Lung (tissue), 12 donors: ENCODE data around the gene ISM1. TPM values are rescaled to one million over a fixed set of nuclear protein-coding genes. Genes with fewer than 3 reads are reported as not detected.

Source experiments
- ATAC-seq: fragments of 200-7000 bp; cut with Tn5 transposase; one replicate; pipeline ENCODE4 v1.9.1; 2020; ENCODE audit warnings: moderate number of reproducible peaks; ENCODE audit not compliant: insufficient read depth, low FRiP score
- DNase-seq, 3 donors: peaks; one replicate each; pipeline ENCODE4 v3.0.0-alpha.2; 2013 to 2017
- H3K27ac ChIP-seq, 2 donors: one replicate each; pipeline ENCODE4 v1.5.1; 2013; ENCODE audit warnings: mild to moderate bottlenecking in 2 of 2, moderate library complexity in 2 of 2, control low read depth in 1 of 2, inconsistent platforms in 1 of 2, low read depth in 1 of 2, low read length in 1 of 2
- H3K27me3 ChIP-seq, 3 donors: one replicate each; pipeline ENCODE4 v1.5.1; 2013; ENCODE audit warnings: low read length in 2 of 3; ENCODE audit not compliant: control insufficient read depth in 3 of 3, insufficient read depth in 3 of 3
- H3K36me3 ChIP-seq, 4 donors: one replicate each; pipeline ENCODE4 v1.5.1; 2013; ENCODE audit warnings: low read length in 4 of 4, mild to moderate bottlenecking in 1 of 4, moderate library complexity in 1 of 4; ENCODE audit not compliant: control insufficient read depth in 4 of 4, insufficient read depth in 4 of 4
- H3K4me1 ChIP-seq, 5 donors: one replicate each; pipeline ENCODE4 v1.5.1; 2013; ENCODE audit warnings: low read length in 5 of 5, mild to moderate bottlenecking in 2 of 5, moderate library complexity in 1 of 5; ENCODE audit not compliant: control insufficient read depth in 5 of 5, insufficient read depth in 5 of 5
- H3K4me3 ChIP-seq: one replicate; pipeline ENCODE4 v1.5.1; 2013; ENCODE audit warnings: mild to moderate bottlenecking, control low read depth, moderate library complexity
- H3K9ac ChIP-seq, 2 donors: one replicate each; pipeline ENCODE4 v1.5.1; 2013; ENCODE audit warnings: low read length in 2 of 2, control low read depth in 1 of 2; ENCODE audit not compliant: insufficient read depth in 1 of 2
- H3K9me3 ChIP-seq, 4 donors: one replicate each; pipeline ENCODE4 v1.5.1; 2013; ENCODE audit warnings: low read length in 3 of 4, mild to moderate bottlenecking in 1 of 4, moderate library complexity in 1 of 4; ENCODE audit not compliant: control insufficient read depth in 4 of 4, insufficient read depth in 3 of 4
- WGBS, 2 donors: extraction: QIAGEN DNeasy Blood & Tissue Kit; methylation state at CpG; one replicate each; pipeline ENCODE4 v1.1.7; 2013; 5-methylcytosine and 5-hydroxymethylcytosine counted together
- polyA plus RNA-seq, 2 donors: library from polyadenylated mRNA; stranded (reverse); fragments of 200-250 nt; gene quantifications; one replicate each; pipeline ENCODE4 v1.2.1, GENCODE V29; 2013
- total RNA-seq, 2 donors: library from RNA; depleted of rRNA in 1 of 2; stranded (reverse); fragments of >200 nt in 1 of 2; gene quantifications; one replicate each; pipeline ENCODE4 v1.2.1, GENCODE V29; 2014 to 2021
- TF ChIP-seq, protein P1 (sequence below): IDR thresholded peaks from 2 replicates; pipeline ENCODE4 v1.5.1; 2012; ENCODE audit warnings: mild to moderate bottlenecking; ENCODE audit errors: control extremely low read depth, extremely low read depth
- donor health status: control.
- donor health status: control.
- donor health status: Bipolar disorder and iron deficiency.
- donor health status: healthy.
- donor health status: DM: yes; HTN: yes; CAD: no.

Gene ISM1
- total and polyA plus RNA-seq, 4 donors: 1.6 to 13.6 (median 2.9) TPM

DNA sequence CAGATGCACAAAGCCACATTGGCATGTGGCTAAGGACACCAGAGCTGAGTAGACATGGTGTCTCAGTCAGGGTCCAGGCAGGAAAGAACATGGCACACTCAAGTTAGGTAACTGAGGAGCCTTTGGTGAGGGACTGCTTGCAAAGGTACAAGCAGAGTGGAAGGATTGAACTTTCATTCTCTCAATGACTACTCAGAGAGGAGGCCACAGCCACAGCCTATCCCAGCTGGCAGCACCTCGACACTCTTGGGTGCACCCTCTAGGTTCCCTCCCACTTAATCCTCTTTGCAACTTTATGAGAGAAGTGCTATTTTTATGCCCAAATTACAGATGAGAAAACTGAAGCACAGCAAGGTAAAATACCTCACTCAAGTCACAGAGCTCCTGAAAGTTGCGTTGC is 73.4 kb downstream of the ISM1 start:
- Histone ChIP-seq H3K36me3 (no peaks in the 10 kb centered on the region), H3K27me3 (no peaks in the 10 kb centered on the region), H3K9me3 (peaks cover 0 to 3% (median 0%) of the 10 kb centered on the region in 4 donors), H3K27ac (no peak overlapping the region), H3K4me1 (peaks cover 0 to 2% (median 0%) of the 10 kb centered on the region in 5 donors), H3K4me3 (no peak overlapping the region), H3K9ac (no peak overlapping the region)
- TF ChIP-seq, protein P1, sequence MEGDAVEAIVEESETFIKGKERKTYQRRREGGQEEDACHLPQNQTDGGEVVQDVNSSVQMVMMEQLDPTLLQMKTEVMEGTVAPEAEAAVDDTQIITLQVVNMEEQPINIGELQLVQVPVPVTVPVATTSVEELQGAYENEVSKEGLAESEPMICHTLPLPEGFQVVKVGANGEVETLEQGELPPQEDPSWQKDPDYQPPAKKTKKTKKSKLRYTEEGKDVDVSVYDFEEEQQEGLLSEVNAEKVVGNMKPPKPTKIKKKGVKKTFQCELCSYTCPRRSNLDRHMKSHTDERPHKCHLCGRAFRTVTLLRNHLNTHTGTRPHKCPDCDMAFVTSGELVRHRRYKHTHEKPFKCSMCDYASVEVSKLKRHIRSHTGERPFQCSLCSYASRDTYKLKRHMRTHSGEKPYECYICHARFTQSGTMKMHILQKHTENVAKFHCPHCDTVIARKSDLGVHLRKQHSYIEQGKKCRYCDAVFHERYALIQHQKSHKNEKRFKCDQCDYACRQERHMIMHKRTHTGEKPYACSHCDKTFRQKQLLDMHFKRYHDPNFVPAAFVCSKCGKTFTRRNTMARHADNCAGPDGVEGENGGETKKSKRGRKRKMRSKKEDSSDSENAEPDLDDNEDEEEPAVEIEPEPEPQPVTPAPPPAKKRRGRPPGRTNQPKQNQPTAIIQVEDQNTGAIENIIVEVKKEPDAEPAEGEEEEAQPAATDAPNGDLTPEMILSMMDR: no peak
- DNase-seq (no peak), ATAC-seq (no peak)
- WGBS, 2 donors: 93 to 96% methylated on average over 2 of the region's 2 CpGs

DNA sequence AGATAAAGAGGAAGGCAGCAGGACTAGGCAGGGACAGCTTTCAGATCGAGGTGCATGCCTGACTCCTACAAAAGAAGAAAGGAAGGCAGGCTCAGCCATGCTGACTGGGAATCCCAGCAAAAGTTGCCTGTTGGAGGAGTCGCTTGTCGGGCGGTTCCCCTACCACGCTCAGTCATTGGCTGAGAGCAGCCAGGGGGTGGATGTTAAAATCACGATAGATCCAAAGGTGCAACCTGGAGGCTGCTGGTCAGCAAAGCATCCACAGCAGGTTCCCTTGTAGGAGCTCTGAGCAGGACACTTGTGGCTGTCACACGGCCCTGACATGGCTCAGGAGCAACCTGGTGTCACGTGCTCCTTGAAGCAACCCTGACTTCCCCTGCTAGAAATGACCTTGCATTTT is 74.6 kb downstream of the ISM1 start:
- ATAC-seq: no peak

DNA sequence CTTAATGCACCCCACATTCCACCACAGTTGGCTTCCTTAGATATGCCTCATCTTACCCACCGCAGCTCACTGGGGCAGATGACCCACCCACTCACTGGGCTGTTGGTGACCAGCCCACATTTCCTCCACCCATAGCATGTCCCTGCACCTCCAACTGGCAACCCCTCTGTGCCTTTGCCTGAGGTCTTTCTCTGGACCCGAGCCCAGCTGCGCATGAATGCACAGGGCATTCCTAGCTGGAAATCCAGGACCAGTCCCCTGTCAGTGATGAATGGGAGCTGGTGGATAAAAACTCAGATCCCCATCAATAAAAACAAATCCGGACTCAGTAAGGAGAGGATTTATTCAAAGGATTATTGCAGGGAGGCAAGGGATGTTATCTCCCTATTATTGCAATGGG is 75.0 kb downstream of the ISM1 start:
- Histone ChIP-seq H3K36me3 (no peaks in the 10 kb centered on the region), H3K9ac (no peak overlapping the region), H3K4me1 (peaks cover 0 to 2% (median 0%) of the 10 kb centered on the region in 5 donors), H3K27me3 (no peaks in the 10 kb centered on the region), H3K27ac (no peak overlapping the region), H3K4me3 (no peak overlapping the region), H3K9me3 (peaks cover 0 to 3% (median 0%) of the 10 kb centered on the region in 4 donors)
- TF ChIP-seq, protein P1: no peak
- ATAC-seq: no peak
- DNase-seq: no peak
- 83 to 96% methylated on average over 4 of the region's 4 CpGs for WGBS, 2 donors

More for the DNA sequence above, 74.6 kb downstream of the ISM1 start:
- Histone ChIP-seq H3K9me3 (peaks cover 0 to 3% (median 0%) of the 10 kb centered on the region in 4 donors), H3K9ac (no peak overlapping the region), H3K36me3 (no peaks in the 10 kb centered on the region), H3K27ac (no peak overlapping the region), H3K27me3 (no peaks in the 10 kb centered on the region), H3K4me3 (no peak overlapping the region), H3K4me1 (peaks cover 0 to 2% (median 0%) of the 10 kb centered on the region in 5 donors)
- DNase-seq: no peak
- TF ChIP-seq, protein P1: no peak
- WGBS, 2 donors: 84 to 90% methylated on average over 8 of the region's 8 CpGs
